GM12801 (cell line): ENCODE measurements around the gene SLC48A1.

Source experiments
- TF ChIP-seq, protein P1 (sequence below): IDR thresholded peaks from one replicate; pipeline ENCODE4 v1.5.1; 2011; ENCODE audit warnings: control low read depth; ENCODE audit not compliant: insufficient read length; ENCODE audit errors: extremely low read depth

Gene SLC48A1

GRCh38 chr12:47754881-47755280 is 18.2 kb upstream of the SLC48A1 start:
- TF ChIP-seq, protein P1, sequence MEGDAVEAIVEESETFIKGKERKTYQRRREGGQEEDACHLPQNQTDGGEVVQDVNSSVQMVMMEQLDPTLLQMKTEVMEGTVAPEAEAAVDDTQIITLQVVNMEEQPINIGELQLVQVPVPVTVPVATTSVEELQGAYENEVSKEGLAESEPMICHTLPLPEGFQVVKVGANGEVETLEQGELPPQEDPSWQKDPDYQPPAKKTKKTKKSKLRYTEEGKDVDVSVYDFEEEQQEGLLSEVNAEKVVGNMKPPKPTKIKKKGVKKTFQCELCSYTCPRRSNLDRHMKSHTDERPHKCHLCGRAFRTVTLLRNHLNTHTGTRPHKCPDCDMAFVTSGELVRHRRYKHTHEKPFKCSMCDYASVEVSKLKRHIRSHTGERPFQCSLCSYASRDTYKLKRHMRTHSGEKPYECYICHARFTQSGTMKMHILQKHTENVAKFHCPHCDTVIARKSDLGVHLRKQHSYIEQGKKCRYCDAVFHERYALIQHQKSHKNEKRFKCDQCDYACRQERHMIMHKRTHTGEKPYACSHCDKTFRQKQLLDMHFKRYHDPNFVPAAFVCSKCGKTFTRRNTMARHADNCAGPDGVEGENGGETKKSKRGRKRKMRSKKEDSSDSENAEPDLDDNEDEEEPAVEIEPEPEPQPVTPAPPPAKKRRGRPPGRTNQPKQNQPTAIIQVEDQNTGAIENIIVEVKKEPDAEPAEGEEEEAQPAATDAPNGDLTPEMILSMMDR = no peak

DNA sequence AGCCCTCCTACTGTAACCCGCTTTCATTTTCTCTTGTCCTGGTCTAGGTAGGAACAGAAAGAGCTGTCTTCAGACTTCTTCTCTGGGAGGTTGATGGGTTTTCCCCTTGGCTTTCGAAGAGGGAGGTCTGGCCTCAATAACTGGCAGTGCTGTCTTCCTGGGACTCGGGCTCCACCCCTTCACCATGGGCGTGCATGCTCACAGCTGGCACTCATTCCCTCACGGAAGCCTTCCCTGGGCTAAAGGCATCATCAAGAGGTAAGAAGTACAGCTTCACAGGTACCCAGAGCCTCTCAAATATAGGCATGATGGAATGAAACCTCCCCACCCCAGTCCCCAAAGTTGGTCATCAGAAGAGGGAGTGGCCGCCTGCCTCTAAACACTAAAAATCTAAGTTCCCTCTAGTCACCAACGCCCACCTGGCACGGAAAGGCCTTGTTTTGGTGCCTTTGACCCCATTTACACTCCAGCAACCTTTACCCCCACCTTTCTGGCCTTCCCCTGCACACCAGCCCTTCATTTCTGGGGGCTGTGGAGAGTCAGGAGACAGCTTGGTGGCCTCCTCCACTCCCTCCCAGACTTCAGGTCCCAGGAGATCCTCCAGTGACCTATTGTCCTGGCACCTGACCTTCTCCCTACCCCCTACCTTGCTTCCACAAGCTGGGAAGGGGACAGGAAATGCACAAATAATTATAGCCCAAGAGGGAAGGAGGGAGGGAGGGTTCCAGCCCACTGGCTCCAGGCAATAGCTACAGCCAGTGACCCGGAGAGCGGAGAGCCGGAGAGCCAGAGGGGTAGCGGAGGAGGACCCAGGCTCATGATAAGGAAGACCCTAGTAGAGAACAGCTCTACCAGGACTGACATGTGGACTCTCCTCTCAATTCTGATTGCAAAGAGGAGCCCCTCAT is 17.1 kb upstream of the SLC48A1 start:
- TF ChIP-seq, protein P1 = no peak

DNA sequence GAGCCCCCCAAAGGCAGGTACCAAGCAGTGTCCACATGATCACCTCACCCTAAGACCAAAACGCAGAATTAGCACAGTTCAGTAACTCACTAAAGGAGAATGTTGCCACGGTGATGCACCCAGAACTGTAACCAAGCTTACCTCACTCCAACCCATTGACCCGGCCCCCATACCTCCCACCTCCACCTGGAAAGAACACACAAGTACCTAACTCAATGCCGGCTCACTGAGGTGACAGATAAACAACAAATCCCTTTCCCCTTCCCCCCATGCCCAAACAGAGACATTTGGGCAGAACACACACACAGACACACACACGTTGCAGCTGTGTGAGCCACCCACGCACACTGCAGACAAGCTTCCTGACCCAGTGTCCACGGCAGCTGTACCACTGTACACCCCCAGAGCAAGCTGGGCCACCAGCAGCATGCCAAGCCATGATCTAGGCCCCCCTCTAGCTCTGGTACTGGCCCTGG is 15.6 kb upstream of the SLC48A1 start:
- TF ChIP-seq, protein P1 = no peak

DNA sequence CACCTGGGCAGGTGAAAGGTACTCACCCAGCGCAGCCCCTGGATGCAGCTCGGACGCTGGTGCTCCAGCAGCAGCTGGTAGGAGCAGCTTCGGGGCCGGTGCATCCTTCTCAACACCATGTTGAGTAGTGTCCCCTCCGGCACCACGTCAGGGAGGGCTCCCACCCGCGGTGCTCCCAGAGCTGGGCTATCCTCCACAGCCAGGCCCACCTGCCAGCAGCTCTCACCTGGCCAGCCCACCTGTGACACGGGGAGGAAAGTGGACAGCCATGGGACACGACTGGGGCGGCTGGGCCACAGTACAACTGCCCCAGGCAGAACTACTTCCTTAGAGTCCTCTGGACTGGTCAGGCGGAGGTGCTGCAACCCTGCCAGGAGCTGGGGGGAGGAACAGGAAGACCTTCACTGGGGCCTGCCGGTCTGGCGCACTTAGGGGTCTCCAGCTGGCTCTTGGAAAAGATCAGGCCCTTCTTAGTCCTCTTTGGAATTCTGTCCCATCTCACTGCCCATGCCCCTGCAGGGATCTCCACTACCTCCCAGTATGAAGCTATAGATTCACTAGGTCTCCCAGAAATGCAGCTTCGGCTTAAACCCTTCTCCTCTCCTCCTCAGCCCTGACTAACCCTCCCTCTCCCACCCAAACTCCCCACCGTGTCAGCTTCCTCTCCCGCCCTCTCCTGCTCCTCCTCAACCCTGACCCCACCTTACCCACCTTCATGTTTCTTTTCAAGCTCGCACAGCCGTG is 15.0 kb upstream of the SLC48A1 start:
- TF ChIP-seq, protein P1 = no peak

DNA sequence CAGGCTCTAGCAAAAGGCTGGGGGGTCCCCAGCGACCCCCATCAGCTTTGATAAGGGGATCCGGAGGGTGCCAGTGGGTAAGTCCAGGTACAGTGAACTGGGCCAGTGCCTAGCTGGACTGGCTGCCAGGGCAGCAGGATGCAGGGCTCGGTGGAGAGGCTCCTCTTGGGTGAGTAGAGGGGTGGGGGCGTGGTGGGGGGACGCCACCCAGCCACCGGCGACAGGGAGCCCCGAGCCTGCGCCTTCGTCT is 14.5 kb upstream of the SLC48A1 start:
- TF ChIP-seq, protein P1 = no peak

GRCh38 chr12:47758834-47759690 is 14.0 kb upstream of the SLC48A1 start, which contains the start of gene RAPGEF3:
TSS of gene RAPGEF3 (minus strand) at chr12:47758880. CDS start at chr12:47758556, 324 bp downstream.
- TF ChIP-seq, protein P1 = no peak
